GM12878 (cell line): ENCODE measurements around the gene ZNF652. TPM values are rescaled to one million over a fixed set of nuclear protein-coding genes. Genes with fewer than 3 reads are reported as not detected.

ENCODE experiments used
- FOXK2 ChIP-seq: fragments of 450-650 bp; IDR thresholded peaks from 2 replicates; pipeline ENCODE4 v1.6.1; 2017; ENCODE audit warnings: mild to moderate bottlenecking, moderate library complexity
- JUNB ChIP-seq: IDR thresholded peaks from 2 replicates; pipeline ENCODE4 v1.6.1; 2016; ENCODE audit warnings: antibody characterized with exemption, mild to moderate bottlenecking
- SREBF1 ChIP-seq: IDR thresholded peaks from 2 replicates; pipeline ENCODE4 v1.6.1; 2012; ENCODE audit warnings: mild to moderate bottlenecking, low read length
- TCF12 ChIP-seq: IDR thresholded peaks from 2 replicates; pipeline ENCODE4 v1.6.1; 2011; ENCODE audit warnings: low read depth, mild to moderate bottlenecking, low read length
- ZBTB40 ChIP-seq: fragments of 450-650 bp; IDR thresholded peaks from 2 replicates; pipeline ENCODE4 v1.6.1; 2016; ENCODE audit warnings: mild to moderate bottlenecking, moderate library complexity, borderline replicate concordance
- polyA plus RNA-seq, 11 experiments: library from polyadenylated mRNA; depleted of rRNA in 4 of 11; unstranded in 6 of 11; stranded (reverse) in 5 of 11; fragments of >200 nt; fragmentation: Nextera tagmentation in 4 of 11; fragmentation: Illumina TruSeq in 1 of 11; extraction: Ambion mirVana in 4 of 11; extraction: Trizol in 1 of 11; gene quantifications; 1 replicate in 1 of 11; 2 replicates in 10 of 11; pipeline versions ENCODE4 v1.2.1 to v1.2.3, GENCODE V29; 2011 to 2016; ENCODE audit warnings: inconsistent platforms in 2 of 11, missing spikeins in 2 of 11, low read depth in 1 of 11
- total RNA-seq, 4 experiments: library from RNA; depleted of rRNA in 3 of 4; stranded (reverse); fragments of >200 nt in 3 of 4; fragmentation: Illumina TruSeq in 1 of 4; extraction: Trizol in 1 of 4; gene quantifications; 2 replicates each; pipeline versions ENCODE4 v1.2.1 to v1.2.3, GENCODE V29; 2013 to 2021
- TF ChIP-seq, protein P1 (sequence below): IDR thresholded peaks from 2 replicates; pipeline ENCODE4 v1.6.1; 2011; ENCODE audit warnings: low read depth, low read length, improper control_type of control experiment, borderline replicate concordance

The ZNF652 gene
- total and polyA plus RNA-seq, 10 of the 15 experiments (the other 5 are each of a cell fraction or from before 2014, with no cell fraction given) = 3.4 to 13.1 (median 8.7) TPM

DNA sequence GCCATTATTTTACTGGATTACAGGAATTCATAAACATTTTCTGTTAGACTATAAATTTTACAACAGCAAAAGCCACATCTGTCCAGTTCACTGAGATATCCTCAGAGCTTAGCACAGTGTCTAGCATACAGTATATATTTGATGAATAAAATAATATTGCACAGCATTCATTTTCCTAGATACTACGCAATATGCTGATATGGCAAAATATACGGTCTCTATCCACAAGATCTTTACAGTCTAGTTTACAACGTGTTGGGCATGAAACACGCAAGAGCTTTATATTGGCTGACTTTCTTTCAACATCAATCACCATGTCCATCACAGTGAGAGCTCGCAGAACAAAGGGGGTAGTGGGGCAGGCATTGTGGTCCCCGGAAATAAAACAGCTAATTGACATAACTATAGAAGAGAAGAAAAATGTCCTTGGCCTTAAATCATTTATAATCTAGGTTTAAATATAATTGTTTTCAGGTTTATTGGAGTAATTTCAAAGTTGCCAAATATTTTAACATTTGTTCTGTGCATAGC lies 43.5 kb downstream of the ZNF652 start (continued):
- TF ChIP-seq ZBTB40 = no peak
- TF ChIP-seq TCF12 = no peak
- no peak for TF ChIP-seq SREBF1
- no peak for TF ChIP-seq JUNB
- no peak for TF ChIP-seq FOXK2
- TF ChIP-seq, protein P1, sequence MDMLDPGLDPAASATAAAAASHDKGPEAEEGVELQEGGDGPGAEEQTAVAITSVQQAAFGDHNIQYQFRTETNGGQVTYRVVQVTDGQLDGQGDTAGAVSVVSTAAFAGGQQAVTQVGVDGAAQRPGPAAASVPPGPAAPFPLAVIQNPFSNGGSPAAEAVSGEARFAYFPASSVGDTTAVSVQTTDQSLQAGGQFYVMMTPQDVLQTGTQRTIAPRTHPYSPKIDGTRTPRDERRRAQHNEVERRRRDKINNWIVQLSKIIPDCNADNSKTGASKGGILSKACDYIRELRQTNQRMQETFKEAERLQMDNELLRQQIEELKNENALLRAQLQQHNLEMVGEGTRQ = no peak
